ENCODE results near the gene WNK2.
A peak's percentile ranks its signal among the peaks of the same experiment; 100 is the strongest.

The WNK2 gene

DNA sequence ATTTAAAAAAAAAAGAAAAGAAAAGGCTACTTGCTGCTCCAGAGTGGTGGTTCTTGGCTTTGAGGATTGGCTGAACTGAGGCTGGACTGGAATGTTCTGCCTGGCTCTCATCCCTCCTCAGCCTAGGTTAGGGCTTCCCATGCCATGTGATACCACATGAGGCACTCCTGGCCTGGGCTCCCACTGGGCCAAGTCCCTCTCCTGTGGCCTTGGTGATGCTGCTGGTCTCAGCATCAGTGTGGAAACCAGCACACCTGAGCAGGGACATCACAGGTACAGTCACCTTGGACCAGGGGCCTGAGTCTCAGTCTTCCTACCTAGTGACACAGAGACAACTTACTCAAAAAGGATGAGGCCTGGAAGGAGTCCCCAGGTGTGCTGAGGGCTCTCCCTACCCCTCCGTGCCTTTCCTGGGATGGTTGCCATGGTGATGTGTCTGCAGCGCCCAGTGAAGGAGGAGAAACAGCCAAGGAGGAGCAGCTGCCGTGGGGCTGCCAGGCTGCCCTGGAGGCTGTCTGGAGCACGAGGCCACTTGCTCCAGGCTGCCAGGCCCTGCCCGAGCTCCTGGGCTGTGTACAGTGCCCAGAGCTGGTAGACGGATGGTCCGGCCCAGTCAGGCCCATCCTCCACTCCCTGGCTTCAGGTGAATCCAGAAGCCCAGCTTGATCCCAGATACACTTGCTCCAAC, 71.0 kb downstream of the WNK2 start:
- Mint-ChIP-seq H3K4me3 (no peak overlapping the region), H3K27ac (peak overlapping the region; percentile 37), H3K9me3 (no peaks in the 10 kb centered on the region), H3K27me3 (ENCODE audit: low read depth, poor library complexity) (peaks cover 3% of the 10 kb centered on the region), H3K36me3 (ENCODE audit: low read depth) (no peaks in the 10 kb centered on the region), H3K4me1 (peaks cover 9% of the 10 kb centered on the region)
- no peak for DNase-seq
- TF ChIP-seq, protein P1, sequence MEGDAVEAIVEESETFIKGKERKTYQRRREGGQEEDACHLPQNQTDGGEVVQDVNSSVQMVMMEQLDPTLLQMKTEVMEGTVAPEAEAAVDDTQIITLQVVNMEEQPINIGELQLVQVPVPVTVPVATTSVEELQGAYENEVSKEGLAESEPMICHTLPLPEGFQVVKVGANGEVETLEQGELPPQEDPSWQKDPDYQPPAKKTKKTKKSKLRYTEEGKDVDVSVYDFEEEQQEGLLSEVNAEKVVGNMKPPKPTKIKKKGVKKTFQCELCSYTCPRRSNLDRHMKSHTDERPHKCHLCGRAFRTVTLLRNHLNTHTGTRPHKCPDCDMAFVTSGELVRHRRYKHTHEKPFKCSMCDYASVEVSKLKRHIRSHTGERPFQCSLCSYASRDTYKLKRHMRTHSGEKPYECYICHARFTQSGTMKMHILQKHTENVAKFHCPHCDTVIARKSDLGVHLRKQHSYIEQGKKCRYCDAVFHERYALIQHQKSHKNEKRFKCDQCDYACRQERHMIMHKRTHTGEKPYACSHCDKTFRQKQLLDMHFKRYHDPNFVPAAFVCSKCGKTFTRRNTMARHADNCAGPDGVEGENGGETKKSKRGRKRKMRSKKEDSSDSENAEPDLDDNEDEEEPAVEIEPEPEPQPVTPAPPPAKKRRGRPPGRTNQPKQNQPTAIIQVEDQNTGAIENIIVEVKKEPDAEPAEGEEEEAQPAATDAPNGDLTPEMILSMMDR (IDR thresholded peaks at IDR 0.05) = no peak

DNA sequence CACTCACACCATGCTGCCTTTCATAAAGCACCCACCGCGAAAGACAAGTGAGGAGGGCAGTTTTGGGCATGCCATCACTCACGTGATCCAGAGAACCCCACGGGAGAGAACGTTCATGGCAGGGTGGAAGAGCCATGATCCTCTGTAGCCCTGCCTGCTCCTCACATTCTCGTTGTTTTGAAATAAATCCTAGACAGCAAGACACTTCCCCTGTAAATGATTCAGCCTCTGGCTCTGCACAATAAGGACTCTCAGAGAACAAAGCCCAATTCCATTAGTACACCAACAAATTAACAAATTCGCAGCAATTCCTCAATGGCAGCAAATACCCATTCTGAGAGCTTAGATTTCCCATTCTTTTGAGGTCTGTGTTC, 71.5 kb downstream of the WNK2 start:
- no peak overlapping the region for H3K4me3 Mint-ChIP-seq
- TF ChIP-seq, protein P1 (IDR thresholded peaks at IDR 0.05) = no peak
- peak overlapping the region; percentile 37 for H3K27ac Mint-ChIP-seq
- no peaks in the 10 kb centered on the region for H3K9me3 Mint-ChIP-seq
- DNase-seq = no peak
- H3K4me1 Mint-ChIP-seq = peaks cover 9% of the 10 kb centered on the region
- peaks cover 3% of the 10 kb centered on the region for H3K27me3 Mint-ChIP-seq (ENCODE audit: low read depth, poor library complexity)
- H3K36me3 Mint-ChIP-seq (ENCODE audit: low read depth) = no peaks in the 10 kb centered on the region

DNA sequence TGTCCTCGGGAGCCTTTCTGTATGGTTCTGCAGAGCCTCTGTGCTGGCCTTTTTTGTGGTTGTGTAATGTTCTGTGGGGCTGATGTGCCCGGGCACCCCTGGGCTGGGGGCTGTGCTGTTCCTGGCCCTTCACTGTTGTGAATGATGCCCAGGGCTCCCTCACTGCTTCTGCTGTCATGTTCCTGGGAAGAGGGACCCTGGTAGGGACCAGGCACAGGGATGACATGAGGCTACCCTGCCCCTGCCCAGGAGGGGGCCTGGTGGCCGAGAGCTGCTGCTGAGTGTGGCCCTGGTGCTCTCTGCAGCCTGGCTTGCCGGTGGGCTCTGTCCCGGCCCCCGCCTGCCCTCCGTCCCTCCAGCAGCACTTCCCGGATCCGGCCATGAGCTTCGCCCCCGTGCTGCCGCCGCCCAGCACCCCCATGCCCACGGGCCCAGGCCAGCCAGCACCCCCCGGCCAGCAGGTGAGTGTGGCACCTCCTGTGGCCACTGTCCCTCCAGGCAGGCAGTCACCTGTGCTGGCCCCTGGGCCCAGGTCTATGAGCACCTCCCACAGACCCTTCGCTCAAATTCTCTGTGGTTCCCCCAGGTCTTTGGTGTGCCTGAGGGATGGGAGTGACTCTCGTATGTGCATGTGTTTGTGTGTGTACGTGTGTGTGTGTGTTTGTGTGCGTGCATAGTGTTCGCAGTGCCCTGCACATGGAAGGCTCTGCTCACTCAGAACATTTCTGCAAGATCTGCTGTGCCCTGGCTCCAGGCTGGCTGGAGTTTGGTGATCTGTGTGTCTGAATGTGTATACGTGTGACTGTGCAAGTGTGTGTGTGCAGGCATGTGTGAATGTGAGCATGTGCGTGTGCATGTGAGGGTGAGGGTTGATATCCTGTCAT, 72.3 kb downstream of the WNK2 start:
- no peaks in the 10 kb centered on the region for H3K36me3 Mint-ChIP-seq (ENCODE audit: low read depth)
- H3K27ac Mint-ChIP-seq = peak overlapping the region; percentile 66
- H3K27me3 Mint-ChIP-seq (ENCODE audit: low read depth, poor library complexity) = peaks cover 3% of the 10 kb centered on the region
- H3K4me1 Mint-ChIP-seq = peaks cover 9% of the 10 kb centered on the region
- TF ChIP-seq, protein P1 (IDR thresholded peaks at IDR 0.05) = no peak
- H3K4me3 Mint-ChIP-seq = no peak overlapping the region
- no peak for DNase-seq
- H3K9me3 Mint-ChIP-seq = no peaks in the 10 kb centered on the region

DNA sequence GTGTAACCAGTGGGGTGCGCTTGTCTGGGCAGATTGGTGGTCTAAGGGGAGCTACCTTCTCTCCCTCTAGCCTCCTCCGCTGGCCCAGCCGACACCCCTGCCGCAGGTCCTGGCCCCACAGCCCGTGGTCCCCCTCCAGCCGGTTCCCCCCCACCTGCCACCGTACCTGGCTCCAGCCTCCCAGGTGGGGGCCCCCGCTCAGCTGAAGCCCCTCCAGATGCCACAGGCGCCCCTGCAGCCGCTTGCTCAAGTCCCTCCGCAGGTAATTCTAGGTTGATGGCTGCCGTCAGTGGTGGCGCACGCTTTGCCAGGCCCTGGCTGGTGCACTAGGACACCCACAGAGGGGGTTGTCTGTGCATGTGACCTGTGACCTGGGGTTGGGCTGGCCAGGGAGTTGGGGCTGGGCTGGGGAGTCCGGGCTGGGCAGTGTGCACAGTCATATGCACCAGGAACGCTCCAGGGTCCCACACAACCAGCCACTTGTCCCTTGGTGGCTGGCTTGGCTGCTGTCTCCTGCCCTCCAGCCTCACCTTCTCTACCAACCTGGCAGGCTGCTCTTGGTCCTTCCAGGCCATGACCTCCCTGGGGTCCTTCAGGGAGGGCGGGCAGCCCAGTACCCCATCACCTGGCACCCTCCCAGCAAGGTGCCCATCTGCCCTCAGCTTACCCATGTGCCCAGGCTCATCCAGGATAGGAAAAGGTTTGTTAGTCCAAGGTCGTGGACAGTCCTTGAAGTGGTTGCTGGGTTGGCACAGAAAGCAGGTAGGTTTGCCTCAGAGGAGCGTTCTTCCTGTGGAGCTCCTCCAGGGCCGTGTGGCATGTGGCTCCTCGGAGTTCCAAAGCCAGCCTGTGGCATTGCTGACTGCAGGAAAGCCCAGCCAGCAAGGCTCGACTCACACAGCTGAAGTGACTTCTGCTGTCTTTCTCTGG, 73.2 kb downstream of the WNK2 start:
- Mint-ChIP-seq H3K36me3 (ENCODE audit: low read depth) (no peaks in the 10 kb centered on the region), H3K9me3 (no peaks in the 10 kb centered on the region), H3K27me3 (ENCODE audit: low read depth, poor library complexity) (peaks cover 3% of the 10 kb centered on the region), H3K4me1 (peaks cover 12% of the 10 kb centered on the region), H3K4me3 (no peak overlapping the region), H3K27ac (no peak overlapping the region)
- TF ChIP-seq, protein P1 (IDR thresholded peaks at IDR 0.05) = no peak
- no peak for DNase-seq

DNA sequence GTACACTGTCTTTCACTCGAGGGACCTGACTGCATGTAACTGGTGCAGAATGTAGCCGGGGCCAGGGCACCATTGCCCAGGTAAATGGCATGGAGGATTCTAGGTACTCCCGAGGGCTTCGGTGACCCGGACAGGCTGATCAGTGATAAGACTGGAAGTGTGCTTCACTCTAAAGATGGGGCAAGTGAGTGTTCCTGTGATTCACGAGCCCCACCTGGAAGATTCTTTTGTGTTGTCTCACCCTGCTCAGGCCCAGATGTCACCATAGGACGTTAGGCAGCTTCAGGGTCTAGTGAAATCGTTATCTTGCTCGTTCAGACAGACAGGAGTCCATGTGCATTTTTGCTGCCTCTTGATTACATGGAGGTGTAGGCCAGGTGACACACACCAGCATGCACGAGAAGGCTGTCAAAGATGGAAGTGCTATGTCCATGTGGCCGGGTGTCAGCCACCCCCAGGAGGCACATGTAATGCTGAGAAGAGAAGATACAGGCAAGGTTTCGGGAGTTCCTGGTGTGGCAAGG, 73.9 kb downstream of the WNK2 start:
- Mint-ChIP-seq H3K36me3 (ENCODE audit: low read depth) (no peaks in the 10 kb centered on the region), H3K9me3 (no peaks in the 10 kb centered on the region), H3K27ac (peak overlapping the region; percentile 19), H3K27me3 (ENCODE audit: low read depth, poor library complexity) (peaks cover 3% of the 10 kb centered on the region), H3K4me3 (no peak overlapping the region), H3K4me1 (peaks cover 19% of the 10 kb centered on the region)
- no peak for DNase-seq
- TF ChIP-seq, protein P1 (IDR thresholded peaks at IDR 0.05) = no peak
